WTC11 (cell line): ENCODE results near the gene JMJD4.

Experiments used
- GABPB1 ChIP-seq: sonication (generic); formaldehyde crosslinking; IDR thresholded peaks from 2 replicates; pipeline ENCODE4 v1.8.1; 2023; ENCODE audit warnings: mild to moderate bottlenecking, missing genetic modification reagents
- JUN ChIP-seq: sonication (generic); formaldehyde crosslinking; IDR thresholded peaks from 2 replicates; pipeline ENCODE4 v1.8.0; 2023; ENCODE audit warnings: mild to moderate bottlenecking, missing genetic modification reagents
- ZNF121 ChIP-seq: sonication (generic); formaldehyde crosslinking; IDR thresholded peaks from 2 replicates; pipeline ENCODE4 v1.8.0; 2023; ENCODE audit warnings: missing genetic modification reagents
- TF ChIP-seq, protein P1 (sequence below): sonication (generic); formaldehyde crosslinking; IDR thresholded peaks from 2 replicates; pipeline ENCODE4 v1.8.0; 2022; ENCODE audit warnings: mild to moderate bottlenecking, missing genetic modification reagents

DNA sequence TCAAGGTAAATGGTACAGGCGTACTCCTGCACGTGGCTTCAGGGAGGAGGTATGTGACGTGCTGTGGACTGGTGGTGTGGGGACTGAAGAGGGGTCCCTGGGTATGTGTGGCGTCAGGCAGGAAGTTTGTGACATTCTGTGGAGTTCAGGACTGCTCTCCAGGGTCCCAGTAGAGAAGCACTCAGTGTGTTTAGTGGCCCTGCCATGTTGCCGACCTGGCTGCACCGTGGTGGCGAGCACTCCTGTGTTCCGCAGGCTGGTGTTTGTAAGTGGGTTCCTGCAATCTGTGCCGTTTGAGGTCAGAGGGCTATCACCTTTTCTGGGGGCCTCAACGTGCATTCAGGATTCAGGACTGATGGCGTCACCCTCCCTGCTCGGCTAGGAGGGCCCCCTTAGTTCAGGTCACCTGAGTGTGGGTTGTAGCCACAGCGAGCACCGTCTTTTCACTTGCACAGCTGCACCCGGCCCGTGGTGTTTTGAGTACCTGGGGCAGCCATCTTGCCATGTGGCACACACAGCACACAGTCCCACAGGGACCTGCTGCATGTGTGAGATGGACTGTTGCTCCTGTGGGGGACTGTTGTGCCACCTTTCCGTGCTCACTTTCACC lies 26.6 kb upstream of the JMJD4 start:
- TF ChIP-seq ZNF121 (no peak), GABPB1 (CRISPR knock-in tag) (no peak), JUN (no peak)
- TF ChIP-seq, protein P1, sequence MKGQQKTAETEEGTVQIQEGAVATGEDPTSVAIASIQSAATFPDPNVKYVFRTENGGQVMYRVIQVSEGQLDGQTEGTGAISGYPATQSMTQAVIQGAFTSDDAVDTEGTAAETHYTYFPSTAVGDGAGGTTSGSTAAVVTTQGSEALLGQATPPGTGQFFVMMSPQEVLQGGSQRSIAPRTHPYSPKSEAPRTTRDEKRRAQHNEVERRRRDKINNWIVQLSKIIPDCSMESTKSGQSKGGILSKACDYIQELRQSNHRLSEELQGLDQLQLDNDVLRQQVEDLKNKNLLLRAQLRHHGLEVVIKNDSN (CRISPR knock-in tag), result no peak
